Measurements from ENCODE around the gene ARID3C.

Gene ARID3C

DNA sequence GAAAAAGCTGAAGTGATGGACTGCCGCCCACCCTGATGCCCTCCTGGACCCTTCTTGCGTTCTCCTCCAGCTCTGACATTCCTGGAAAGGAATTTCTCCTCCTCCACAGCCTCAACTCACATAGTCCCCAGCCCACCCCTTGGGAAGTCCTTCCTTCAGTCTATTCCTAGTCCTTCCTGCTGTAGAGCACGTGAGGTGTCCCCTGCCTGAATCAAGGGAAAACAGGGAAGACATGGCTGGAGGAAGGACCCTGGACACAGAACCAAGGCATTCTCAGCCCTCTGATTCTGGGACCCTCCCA is 3.7 kb downstream of the ARID3C start:
- DNase-seq: no peak

GRCh38 chr9:34624475-34625185 is 4.2 kb downstream of the ARID3C start:
- DNase-seq: no peak

DNA sequence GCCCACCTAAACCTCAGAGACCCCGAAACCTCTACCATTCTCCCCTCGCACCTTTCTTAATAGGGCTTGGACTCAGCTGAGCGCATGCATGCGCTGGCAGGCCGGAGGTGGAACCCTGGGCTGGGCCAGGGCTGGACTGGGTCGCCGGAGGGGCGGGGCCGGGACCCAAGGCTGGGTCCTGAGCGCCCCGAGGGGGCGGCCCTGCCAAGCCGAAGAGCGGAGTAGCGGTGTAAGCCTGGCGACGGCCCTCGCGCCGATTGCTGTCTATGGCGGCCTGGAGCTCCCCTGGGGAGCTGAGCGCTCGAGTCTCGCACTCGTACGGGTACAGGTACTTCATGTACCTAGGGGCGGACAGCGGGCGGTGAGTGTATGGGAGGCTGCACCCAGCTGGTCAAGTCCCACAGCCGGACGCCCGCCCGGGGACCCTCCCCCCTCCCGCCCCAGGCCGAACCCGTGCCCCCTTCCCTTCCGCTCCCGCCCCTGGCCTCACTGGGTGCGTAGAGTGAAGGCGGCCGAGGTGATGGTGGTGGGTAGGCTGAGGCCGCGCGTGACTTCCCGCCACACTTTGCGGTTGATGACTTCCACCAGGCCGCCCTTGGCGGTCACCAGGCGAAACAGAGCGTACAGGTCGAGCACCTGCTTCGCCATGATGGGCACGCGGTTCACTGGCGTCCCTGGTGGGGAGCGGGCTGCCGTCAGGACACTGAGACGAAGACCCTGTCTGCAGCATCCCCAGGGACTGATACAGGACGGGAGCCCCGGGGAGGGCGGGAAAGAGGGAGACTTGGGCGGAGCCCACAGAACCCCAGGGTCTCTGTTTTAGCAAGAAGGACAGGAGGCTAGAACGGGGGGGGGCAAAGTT is 5.3 kb downstream of the ARID3C start:
- DNase-seq: no peak

DNA sequence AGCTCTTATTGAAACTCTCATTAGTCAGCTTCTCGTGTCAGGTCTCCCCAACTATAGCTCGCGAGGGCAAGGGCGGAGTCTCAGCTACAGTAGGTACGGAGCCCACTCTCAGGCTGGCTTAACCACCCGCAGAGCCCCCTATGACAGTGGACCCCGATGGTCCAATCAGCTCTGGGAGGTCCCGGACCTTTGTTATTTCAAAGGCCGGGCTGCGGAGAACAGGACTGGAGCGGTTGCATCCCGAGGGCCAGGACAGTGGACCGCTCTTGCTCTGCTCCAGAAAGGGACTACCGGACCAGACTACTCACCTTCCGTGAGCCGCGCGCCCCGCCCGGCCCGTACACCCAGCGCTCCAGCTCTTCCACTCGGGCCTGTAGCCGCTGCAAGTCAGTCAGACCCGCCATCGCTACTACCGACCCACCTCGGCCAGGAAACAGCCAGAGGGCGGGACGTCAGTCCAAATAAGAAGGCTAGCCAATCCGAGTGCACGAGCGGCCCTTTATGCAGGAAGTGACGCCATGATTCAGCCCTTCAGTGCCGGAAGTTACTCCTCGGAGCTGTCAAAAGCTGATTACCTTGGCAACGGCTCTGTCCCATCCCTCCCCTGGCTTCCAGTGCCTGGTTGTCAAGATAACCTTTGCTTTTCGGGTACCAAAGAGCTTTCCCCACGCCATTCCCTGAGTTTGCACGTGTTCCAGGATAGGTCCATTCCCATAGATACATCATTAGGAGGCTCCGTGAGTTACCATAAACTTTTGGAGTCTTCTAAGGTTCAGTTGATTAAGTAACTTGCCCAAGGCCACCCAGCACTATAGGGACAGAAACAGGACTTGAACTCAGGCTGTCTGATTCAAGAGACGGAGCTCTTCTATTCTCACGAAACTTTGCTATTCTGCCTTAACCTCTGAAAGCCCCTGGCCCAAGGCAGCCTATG is 8.5 kb downstream of the ARID3C start, which contains the start of gene DCTN3:
Gene DCTN3, minus strand, starts transcription at position 435 of the 934 bp plus-strand sequence. Its CDS starts 31 bp downstream, at position 404.
- peak; percentile 76 for DNase-seq

DNA sequence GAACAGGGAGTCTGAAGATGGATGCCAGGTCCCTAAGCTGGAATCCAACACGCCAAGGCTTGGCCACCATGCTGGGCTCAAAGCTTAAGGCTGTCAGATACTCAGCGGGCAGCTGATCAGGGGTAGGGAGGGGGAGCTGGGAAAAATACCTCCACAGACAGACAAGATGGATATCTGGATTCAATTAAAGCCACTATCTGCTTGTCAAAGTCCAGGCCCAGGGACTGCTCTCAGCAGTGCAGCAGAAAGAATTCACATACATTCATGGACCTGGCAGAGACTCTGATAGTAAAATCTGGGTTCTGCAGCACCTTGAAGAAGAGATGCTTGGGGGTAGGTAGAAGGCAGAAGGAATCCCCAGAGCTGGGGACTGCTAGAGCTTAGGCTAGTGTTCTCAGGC is 13.7 kb downstream of the ARID3C start:
- no peak for DNase-seq

- DNase-seq: peak; percentile 59
Measured at GRCh38 chr9:34612788-34613390, 16.0 kb downstream of the ARID3C start.

DNA sequence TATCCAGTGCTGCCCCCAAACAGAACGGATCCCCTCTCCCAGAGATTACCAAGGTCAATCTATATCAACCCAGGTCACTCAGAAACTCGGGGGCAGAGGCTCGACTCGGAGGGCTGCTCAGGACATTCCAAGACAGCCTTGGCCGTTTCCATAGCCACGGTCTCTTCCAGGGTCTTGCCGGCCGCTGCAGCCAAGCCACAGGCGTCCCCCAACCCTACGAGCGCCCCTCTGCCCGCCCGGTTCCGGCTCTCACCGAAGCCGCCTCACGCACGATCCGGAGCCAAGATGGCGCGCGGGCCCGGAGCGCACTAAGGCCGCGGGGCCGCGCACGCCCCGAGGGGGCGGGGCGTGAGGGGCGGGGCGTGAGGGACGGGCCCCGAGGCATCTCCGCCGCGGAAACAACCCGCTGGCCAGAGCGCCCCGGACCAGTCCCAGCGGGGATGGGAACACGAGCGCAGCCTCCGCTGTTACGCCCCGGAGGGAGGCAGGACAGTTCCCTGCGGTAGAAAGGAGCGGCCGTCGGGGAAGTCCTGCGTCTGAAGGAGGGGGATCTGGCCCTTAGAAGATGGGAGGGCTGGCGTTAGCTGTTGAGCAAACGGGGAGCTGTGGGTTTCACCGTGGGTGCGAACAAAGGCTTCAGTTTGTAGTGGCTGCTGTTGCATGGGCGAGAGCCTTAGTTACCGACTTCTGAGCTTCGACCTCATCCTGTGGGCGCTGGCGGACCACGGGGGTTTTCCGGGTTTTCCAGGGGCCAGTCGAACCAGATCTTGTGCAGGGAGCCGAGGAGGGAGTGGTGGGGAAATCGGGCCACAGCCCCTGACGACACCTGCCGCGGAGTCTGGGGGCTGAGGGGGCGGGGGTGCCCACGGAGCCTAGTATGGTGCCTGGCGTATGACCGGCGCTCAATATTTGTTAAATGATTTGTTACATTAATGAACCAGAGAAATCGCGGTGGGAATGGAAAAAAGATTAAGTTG is 16.8 kb downstream of the ARID3C start, which contains the start of gene RPP25L:
Gene RPP25L, minus strand, starts transcription at position 287 of the 977 bp plus-strand sequence. CDS start 801 bp downstream, outside the sequence.
- DNase-seq: peak; percentile 65

DNA sequence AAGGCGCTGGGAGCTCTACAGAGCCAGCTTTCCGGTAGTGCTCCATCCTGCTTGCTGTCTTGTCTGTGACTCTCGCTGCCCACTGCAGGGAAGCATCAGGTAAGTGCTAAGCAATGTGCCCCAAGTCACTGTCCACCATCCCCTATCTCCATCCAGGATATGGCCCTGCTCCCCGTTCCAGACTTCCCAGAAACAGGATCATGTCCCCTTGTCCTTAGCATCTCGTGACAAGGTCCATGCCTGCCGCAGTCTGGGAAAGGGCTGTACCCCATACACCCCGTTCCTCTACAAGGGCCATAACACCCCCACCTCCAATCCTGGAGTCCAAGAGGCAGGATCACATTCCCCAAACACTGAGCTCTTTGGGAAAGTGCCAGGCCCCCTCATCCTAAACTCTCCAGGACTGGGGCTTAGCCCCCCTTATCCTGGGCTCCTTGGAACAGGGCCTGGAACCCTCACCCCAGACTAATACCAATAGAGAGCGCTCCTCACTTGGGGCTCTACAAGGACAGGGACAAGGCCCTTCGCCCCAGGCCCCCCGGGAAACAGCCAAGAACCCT is 17.5 kb downstream of the ARID3C start:
- DNase-seq: no peak

DNA sequence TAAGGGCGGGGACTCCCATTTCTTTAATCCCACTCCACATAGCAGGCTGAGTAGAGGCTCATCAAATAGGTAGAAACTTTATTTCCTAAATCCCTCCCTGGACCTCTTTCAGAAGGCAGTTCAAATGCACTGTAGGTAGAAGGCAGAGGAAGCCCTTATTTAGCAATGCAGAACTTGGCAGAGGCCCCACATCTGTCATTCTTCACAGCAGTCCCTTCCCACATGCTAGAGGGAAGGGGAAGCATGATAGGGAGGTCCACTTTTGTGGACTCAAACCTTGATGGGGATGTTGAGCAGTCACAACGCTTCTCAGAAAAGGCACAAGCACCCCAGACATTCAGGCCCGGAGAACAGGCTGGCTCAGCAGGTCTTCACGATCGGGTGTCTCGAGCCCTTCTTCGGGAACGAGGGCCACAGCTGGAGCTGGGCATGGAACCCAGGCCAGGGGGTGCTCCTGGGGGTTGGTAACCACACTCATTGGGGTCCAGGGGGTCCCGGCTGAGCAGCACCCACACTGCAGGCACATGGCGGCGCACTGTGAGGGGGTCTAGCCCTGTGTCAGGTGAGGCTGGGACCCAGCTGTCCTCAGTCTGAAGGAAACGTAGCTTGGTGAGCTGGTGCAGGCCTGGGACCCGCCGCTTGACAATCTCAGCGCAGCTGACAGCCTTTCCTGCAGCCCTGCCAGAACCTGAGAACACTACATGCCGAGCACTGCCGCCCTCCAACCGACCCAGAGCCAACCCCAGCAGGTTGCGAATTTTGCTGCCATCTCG is 18.2 kb downstream of the ARID3C start:
- no peak for DNase-seq

GRCh38 chr9:34607331-34607730 is 21.5 kb downstream of the ARID3C start:
- no peak for DNase-seq

DNA sequence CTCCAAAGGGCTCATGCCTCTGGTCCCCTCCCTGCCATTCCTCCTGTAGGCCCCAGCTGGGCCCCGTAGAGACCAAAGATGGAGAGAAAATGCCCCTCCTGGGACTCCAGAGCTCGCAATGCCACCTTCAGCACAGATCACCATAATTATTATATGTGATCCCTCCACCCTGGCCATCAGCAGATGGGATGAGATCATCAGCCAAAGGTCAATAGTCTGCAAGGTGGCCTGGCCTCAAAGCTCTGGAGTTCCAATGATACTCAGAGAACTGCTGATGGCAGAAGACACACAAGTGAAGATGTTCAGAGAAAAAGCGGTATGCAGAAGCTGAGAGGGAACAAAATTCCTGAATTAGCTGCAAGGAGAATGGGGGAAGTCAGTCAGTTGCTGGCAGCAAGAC is 22.0 kb downstream of the ARID3C start:
- no peak for DNase-seq

DNA sequence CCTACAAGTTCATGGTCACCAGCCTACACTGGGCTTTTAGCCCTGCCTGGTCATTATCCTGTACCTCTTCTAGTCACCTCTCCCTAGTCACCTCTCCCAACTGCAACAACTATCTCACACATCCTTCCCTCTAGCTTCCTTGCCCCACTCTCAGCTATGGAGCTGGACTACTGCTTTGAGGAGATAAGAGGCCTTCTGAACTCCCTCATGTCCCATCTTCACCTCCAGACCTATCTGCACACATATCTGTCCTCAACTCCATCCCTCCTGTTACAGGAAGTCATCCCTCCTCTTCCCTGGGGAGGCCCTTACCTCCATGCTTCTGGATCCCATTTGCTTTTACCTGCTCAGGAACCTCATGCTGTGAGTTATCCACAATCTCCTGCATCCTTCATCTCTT is 22.7 kb downstream of the ARID3C start:
- DNase-seq: no peak

- DNase-seq: peak; percentile 23
Measured at GRCh38 chr9:34603610-34604231, 25.1 kb downstream of the ARID3C start.

GRCh38 chr9:34601937-34602573 is 26.8 kb downstream of the ARID3C start:
- DNase-seq: no peak

- DNase-seq: no peak
Measured at GRCh38 chr9:34600908-34601307, 28.0 kb downstream of the ARID3C start.

DNA sequence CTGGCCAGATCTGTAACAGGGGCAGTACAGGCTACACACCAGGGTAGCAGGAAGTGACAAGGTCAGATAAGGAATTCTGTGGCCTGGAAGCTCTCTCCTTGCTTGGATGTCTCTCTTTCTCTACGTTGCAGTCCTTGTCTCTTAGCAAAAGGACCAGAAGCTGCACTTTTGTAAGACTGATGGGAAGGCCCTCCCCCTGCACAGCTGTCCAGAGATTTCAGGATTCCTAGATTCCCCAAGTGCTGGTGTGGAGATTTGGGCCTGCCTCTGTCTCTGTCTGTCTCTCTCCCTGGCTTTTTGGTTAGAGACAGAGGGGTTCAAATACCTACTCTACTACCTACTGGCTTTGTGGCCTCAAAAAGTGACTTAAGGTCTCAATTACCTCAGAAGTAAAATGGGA is 29.3 kb downstream of the ARID3C start:
- DNase-seq: no peak

GRCh38 chr9:34594177-34594576 is 34.7 kb downstream of the ARID3C start:
- no peak for DNase-seq

- no peak for DNase-seq
Measured at GRCh38 chr9:34592895-34593601, 35.8 kb downstream of the ARID3C start.

Measured in DMS153 (cell line).